Measurements from ENCODE around the gene SPIN2A. TPM values are rescaled to one million over a fixed set of nuclear protein-coding genes. Genes with fewer than 3 reads are reported as not detected.
A peak's percentile ranks its signal among the peaks of the same experiment; 100 is the strongest.
"Not testable (repeated sequence)": the region's sequence is repeated elsewhere in the genome, so short reads cannot be mapped to it uniquely, and the experiment has no call there.

The SPIN2A gene
- under 1 TPM; 0.26 to 0.99 TPM for total RNA-seq

DNA sequence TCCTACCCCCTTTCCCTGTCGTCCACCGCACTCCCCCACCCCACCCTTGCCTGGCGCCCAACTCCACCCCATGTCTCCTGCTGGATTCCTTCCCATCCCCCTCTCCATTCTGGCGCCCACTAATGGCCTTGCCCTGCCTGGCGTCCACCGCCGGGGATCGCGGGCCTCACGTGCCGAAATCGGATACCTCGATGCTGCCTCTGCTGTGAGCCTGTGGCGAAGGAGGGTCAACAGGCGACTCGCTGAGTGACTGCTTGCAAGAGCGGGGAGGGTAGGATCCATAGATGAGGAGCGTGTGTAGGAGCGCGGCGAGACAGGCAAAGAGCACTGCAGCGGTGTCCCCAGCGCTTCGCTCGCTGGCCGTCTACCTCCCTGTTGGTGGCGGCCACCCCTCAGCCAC, at the start of gene SPIN2A:
Gene SPIN2A (minus strand): TSS at position 325 of the 400 bp plus-strand sequence. CDS start 800 bp downstream, outside the sequence.
- H3K36me3 ChIP-seq (replicated peaks in 1 of 2; ENCODE audit: insufficient read depth in 1 of 2, low read depth in 2 of 2); H3K4me1 ChIP-seq; H3K9me3 ChIP-seq; intact Hi-C loops (cut with DNase I); H3K4me3 ChIP-seq; H3K27ac ChIP-seq; H3K27me3 ChIP-seq: not testable (repeated sequence)
- WGBS, 2 donors, result 11 to 40% methylated on average over 16 to 23 of the region's 27 CpGs
- DNase-seq, result peak in 1 of 4 donors; percentile 13
- peak; percentile 12 for ATAC-seq

GRCh38 chrX:57178605-57179004, 41.4 kb upstream of the SPIN2A start:
- no peak for ATAC-seq
- intact Hi-C loops (cut with DNase I), result no loop called here

GRCh38 chrX:57177070-57177469, 39.9 kb upstream of the SPIN2A start:
- Histone ChIP-seq H3K36me3 (replicated peaks in 1 of 2; ENCODE audit: insufficient read depth in 1 of 2, low read depth in 2 of 2) (no peaks in the 10 kb centered on the region), H3K27me3 (no peaks in the 10 kb centered on the region), H3K9me3 (no peaks in the 10 kb centered on the region), H3K4me1 (no peaks in the 10 kb centered on the region), H3K27ac (no peak overlapping the region), H3K4me3 (no peak overlapping the region)
- DNase-seq, result no peak
- WGBS, 2 donors, result 20% methylated on average over 1 of the region's 1 CpG; no CpG with 5 or more reads in 1 of the 2 donors
- no peak for ATAC-seq
- no peak for TF ChIP-seq POLR2A (IDR thresholded peaks at IDR 0.05)
- TF ChIP-seq, protein P1, sequence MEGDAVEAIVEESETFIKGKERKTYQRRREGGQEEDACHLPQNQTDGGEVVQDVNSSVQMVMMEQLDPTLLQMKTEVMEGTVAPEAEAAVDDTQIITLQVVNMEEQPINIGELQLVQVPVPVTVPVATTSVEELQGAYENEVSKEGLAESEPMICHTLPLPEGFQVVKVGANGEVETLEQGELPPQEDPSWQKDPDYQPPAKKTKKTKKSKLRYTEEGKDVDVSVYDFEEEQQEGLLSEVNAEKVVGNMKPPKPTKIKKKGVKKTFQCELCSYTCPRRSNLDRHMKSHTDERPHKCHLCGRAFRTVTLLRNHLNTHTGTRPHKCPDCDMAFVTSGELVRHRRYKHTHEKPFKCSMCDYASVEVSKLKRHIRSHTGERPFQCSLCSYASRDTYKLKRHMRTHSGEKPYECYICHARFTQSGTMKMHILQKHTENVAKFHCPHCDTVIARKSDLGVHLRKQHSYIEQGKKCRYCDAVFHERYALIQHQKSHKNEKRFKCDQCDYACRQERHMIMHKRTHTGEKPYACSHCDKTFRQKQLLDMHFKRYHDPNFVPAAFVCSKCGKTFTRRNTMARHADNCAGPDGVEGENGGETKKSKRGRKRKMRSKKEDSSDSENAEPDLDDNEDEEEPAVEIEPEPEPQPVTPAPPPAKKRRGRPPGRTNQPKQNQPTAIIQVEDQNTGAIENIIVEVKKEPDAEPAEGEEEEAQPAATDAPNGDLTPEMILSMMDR (IDR thresholded peaks at IDR 0.05), result no peak
- intact Hi-C loops (cut with DNase I), result no loop called here

More at GRCh38 chrX:57178605-57179004, 41.4 kb upstream of the SPIN2A start:
- H3K4me1 ChIP-seq, result no peaks in the 10 kb centered on the region
- no peak overlapping the region for H3K4me3 ChIP-seq
- TF ChIP-seq, protein P1 (IDR thresholded peaks at IDR 0.05), result no peak
- no peak for TF ChIP-seq POLR2A (IDR thresholded peaks at IDR 0.05)
- no peaks in the 10 kb centered on the region for H3K36me3 ChIP-seq (replicated peaks in 1 of 2; ENCODE audit: insufficient read depth in 1 of 2, low read depth in 2 of 2)
- H3K27ac ChIP-seq, result no peak overlapping the region
- DNase-seq, result no peak
- H3K27me3 ChIP-seq, result no peaks in the 10 kb centered on the region
- H3K9me3 ChIP-seq, result no peaks in the 10 kb centered on the region

DNA sequence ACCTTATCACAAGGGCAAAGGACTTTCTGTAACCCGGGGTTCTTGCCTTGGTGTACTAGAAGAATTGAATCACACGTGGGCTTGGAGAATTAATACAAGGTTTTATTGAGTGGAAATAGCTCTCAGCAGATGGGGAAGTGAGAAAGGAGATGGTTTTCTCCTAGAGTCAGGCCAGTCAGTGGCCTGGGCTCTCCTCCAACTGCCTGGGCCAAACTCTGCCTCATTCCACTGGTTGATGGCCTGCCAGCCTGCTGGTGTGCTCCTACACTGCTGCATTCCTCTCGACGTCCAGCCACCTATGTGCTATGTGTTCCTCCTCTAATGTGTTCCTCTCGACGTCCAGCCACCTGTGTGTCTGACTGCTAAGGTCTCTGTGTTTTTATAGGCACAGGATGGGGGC, 35.3 kb upstream of the SPIN2A start:
- ATAC-seq, result no peak
- intact Hi-C loops (cut with DNase I), result no loop called here
- Histone ChIP-seq H3K27ac (no peak overlapping the region), H3K4me3 (no peak overlapping the region), H3K4me1 (no peaks in the 10 kb centered on the region), H3K36me3 (replicated peaks in 1 of 2; ENCODE audit: insufficient read depth in 1 of 2, low read depth in 2 of 2) (no peaks in the 10 kb centered on the region), H3K27me3 (no peaks in the 10 kb centered on the region), H3K9me3 (no peaks in the 10 kb centered on the region)
- DNase-seq, result no peak
- 75 to 85% methylated on average over 4 to 6 of the region's 6 CpGs for WGBS, 2 donors
- TF ChIP-seq, protein P1 (IDR thresholded peaks at IDR 0.05), result no peak
- TF ChIP-seq POLR2A (IDR thresholded peaks at IDR 0.05), result no peak

DNA sequence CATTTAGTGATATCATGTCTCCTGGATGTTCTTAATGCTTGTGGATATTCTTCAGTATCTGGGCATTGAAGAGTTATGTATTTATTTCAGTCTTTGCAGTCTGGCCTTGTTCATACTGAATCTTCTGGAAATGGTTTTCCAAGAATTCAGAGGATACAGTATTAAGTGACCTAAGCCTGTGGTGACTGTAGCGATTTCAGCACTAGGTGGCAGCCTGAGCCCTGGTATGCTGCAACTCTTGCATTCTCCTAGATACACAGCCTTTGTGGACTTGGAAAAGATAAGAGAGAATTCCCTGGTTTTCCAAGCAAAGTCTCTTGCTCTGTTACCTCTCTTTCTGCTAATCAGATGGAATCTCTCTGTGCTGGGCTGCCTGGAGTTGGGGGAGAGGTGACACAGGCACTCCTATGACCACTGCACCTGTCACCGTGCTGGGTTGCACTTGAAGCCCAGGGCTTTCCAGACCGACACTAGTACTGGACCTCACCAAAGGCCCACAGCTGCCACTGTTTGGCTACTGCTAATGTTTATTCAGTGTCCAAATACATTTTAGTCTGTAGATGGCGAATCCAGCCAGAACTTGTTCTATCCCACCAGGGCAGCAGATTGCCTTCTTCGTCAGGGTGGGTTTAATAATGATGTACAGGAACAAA, 19.3 kb upstream of the SPIN2A start:
- Histone ChIP-seq H3K4me3 (no peak overlapping the region), H3K27me3 (no peaks in the 10 kb centered on the region), H3K36me3 (replicated peaks in 1 of 2; ENCODE audit: insufficient read depth in 1 of 2, low read depth in 2 of 2) (no peaks in the 10 kb centered on the region), H3K4me1 (no peaks in the 10 kb centered on the region), H3K9me3 (no peaks in the 10 kb centered on the region), H3K27ac (no peak overlapping the region)
- intact Hi-C loops (cut with DNase I), result no loop called here
- WGBS, 2 donors, result 60 to 73% methylated on average over 1 to 5 of the region's 5 CpGs
- DNase-seq (peak; percentile 17 to 45 (median 23)), ATAC-seq (no peak)
- TF ChIP-seq POLR2A (IDR thresholded peaks at IDR 0.05), result no peak
- TF ChIP-seq, protein P1 (IDR thresholded peaks at IDR 0.05), result peak in 4 of 7 experiments; percentile 8 to 47 (median 30)

All from body of pancreas (tissue), 4 donors.